GM11168 (cell line): ENCODE data around the gene RAB12.
"Not testable (repeated sequence)": the region's sequence is repeated elsewhere in the genome, so short reads cannot be mapped to it uniquely, and the experiment has no call there.

Source experiments
- in situ Hi-C: fragments of 300-500 bp; cut with MboI; formaldehyde crosslinking; loops from one replicate; pipeline ENCODE4 v1.12.0; 2022; ENCODE audit warnings: low sequenced_read_pairs; ENCODE audit not compliant: unreplicated experiment

RAB12 gene

DNA sequence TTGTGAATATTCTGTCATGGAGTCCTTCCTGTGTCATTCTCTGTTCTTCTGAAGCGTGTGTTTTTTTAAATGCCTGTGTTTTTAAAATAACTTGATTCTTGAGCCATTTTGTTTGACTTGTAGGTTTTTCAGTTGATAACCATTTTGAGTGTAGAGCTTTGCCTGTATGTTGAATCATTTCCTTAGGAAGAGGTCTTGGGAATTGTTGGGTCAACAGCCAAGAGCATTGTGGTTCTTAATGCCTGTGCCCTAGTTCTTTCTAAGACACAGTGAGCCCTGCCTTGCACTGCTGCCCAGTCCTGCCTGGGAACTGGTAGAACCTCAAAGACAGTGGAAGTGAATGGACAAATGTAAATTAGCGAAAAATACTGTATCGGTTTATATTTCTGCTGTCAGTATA, 25.9 kb downstream of the RAB12 start:
- in situ Hi-C loops: no loop called here

GRCh38 chr18:8639762-8640161, 30.5 kb downstream of the RAB12 start:
- in situ Hi-C loops: no loop called here

- in situ Hi-C loops: no loop called here
These were observed 34.2 kb downstream of the RAB12 start for GRCh38 chr18:8643326-8643878.

- in situ Hi-C loops: not testable (repeated sequence)
These were observed 38.1 kb downstream of the RAB12 start for GRCh38 chr18:8647359-8647758.

DNA sequence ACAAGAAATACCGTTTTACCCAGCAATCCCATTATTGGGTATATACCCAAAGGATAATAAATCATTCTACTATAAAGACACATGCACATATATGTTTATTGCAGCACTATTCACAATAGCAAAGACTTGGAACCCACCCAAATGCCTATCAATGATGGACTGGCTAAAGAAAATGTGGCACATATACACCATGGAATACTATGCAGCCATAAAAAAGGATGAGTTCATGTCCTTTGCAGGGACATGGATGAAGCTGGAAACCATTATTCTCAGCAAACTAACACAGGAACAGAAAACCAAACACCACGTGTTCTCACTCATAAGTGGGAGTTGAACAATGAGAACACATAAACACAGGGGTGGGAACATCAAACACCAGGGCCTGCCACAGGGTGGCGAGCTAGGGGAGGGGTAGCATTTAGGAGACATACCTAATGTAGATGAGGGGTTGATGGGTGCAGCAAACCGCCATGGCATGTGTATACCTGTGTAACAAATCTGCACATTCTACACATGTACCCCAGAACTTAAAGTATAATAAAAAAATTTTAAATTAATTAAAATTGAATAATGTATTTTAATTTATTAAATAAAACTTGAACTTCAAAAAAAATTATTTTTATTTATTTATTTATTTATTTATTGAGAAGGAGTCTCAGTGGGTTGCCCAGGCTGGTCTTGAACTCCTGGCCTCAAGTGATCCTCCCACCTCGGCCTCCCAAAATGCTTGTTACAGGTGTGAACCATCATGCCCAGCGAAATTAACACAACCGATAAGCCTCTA, 42.4 kb downstream of the RAB12 start:
- in situ Hi-C loops: not testable (repeated sequence)

DNA sequence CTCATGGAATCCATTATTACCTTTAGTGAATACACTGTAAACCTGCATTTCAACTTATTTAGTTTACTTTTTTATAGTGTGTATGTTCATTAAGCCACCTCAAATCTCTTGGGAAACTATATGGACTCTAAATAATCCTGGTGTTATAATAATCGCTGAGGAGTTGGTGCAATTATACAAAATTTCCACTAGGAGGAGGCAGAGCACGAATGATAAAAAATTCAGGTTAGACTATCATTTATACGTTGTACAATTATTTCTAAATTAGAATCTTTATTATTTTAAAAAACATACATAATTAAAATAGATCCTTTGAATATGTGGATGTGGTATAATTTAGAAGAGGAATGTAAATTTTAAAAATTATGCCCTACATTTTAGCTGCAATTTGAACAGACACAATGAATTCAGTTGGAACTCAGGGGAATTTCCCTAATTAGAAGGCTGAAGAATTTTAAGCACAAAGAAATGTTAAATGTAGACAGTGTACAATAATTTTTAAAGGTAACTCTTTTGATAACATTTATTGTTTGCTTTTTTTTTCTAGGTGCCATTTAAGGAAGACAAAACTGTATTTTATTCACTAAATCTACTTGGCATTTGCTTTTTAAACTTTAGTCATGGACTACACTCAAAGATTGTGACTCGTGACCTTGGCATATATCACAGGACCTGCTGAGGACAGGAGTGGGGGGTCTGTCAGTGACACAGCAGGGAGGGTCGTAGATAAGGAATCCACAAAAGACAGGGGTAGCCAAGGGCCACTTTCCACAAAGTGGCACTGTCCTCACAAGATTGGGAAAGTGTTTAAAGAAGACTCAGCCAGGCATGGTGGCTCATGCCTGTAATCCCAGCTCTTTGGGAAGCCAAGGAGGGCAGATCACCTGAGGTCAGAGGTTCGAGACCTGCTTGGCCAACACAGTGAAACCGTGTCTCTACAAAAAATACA, 45.5 kb downstream of the RAB12 start:
- in situ Hi-C loops: no loop called here

GRCh38 chr18:8656232-8656631, 47.0 kb downstream of the RAB12 start:
- in situ Hi-C loops: no loop called here

- in situ Hi-C loops: no loop called here
These were observed 48.0 kb downstream of the RAB12 start for GRCh38 chr18:8657050-8657820.

- in situ Hi-C loops: no loop called here
These were observed 48.7 kb downstream of the RAB12 start for GRCh38 chr18:8657873-8658470.

- in situ Hi-C loops: no loop called here
These were observed 49.7 kb downstream of the RAB12 start for GRCh38 chr18:8658858-8659485.

- in situ Hi-C loops: no loop called here
These were observed 50.5 kb downstream of the RAB12 start for GRCh38 chr18:8659609-8660242.

DNA sequence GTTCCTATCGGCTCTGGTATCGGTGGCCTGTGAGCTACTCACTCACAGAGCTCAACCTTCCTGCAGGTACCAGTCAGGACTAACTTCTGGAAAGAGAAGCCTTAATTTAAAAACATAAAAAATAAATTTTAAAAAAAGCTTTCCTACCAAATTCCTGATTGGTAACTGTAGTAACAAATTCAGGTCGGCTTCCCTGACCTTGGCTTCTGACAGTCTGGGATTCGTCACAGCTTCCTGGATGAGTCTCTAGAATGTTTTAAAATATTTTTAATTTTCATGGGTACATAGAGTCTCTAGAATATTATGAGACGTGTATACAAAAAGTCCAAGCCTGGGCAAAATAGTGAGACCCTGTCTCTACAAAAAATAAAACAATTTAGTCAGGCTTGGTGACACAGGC, 51.1 kb downstream of the RAB12 start:
- in situ Hi-C loops: no loop called here

DNA sequence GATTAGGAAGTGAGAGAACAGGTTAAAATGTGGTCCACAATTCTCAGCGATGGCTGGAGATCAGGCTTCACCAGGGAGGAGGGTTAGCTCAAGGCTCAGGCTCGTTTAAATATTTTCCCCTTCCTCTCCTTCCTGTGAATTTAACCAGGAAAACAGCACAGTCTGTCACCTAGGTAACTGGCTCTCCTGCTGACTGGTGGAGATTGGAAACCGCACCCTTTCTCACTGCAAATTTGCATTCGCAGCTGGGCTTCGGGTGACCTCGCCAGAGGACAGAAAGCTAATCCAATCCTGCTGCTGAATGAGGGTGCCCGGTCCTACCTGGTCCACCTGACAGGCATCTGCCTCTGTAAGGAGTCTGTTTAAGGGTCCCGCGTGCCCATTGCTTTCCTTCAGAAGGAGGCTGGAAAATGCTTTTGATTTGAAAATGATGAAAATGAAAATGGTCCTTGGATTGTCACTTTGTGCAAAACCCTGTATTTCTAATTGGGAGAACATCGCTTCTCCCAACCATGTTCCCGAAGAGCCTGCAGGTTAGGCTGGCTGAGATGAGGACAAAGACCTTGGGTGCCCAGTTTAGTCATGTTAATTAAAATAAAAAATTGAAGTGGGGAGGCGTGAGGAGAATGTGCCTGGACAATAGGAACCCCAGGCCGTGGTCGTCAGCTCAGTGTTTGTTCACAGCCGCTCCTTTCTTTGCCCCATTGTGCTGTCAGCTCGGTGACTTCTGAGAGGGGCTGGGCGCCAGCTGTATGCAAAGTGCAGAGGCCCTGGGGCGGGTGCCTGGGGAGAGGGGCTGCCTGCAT, 52.7 kb downstream of the RAB12 start:
- in situ Hi-C loops: no loop called here

GRCh38 chr18:8662560-8663255, 53.5 kb downstream of the RAB12 start:
- in situ Hi-C loops: no loop called here

- in situ Hi-C loops: loop anchor here (5.0 kb wide), 1 partner anchor 309 kb away; no protein-coding TSS in a partner anchor
These were observed 58.6 kb downstream of the RAB12 start for GRCh38 chr18:8667846-8668245.

- in situ Hi-C loops: loop anchor here (5.0 kb wide), 1 partner anchor 309 kb away; no protein-coding TSS in a partner anchor
These were observed 59.1 kb downstream of the RAB12 start for GRCh38 chr18:8668381-8668780.

DNA sequence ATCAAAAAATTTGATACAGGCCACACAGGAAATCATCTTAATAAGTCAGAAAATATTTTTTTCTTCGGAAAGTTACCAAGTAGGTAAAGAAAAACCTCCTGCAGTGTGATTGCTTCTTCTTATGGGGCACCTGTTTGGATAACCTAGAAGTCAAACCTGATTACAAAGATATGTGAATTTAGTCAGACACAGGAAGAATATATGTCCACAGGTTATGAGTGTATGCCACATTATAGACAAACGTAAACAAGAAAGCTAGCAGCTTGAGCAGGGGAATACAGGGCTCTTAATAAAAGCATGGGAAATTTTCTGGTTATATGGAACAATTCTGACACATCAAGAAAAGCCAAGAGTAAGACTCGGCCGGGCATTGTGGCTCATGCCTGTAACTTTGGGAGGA, 60.3 kb downstream of the RAB12 start:
- in situ Hi-C loops: loop anchor here (5.0 kb wide), 1 partner anchor 308 kb away; no protein-coding TSS in a partner anchor
